Ovary (tissue), 9 donors: ENCODE results near the gene SRD5A1. TPM values are rescaled to one million over a fixed set of nuclear protein-coding genes. Genes with fewer than 3 reads are reported as not detected.
A peak's percentile ranks its signal among the peaks of the same experiment; 100 is the strongest.

Experiments used
- DNase-seq, 5 donors: peaks; one replicate each; pipeline ENCODE4 v3.0.0-alpha.2; 2019 to 2020
- H3K27ac ChIP-seq, 2 donors: fragments of 200-600 bp; one replicate each; pipeline versions ENCODE4 v1.5.1 to v1.8.0; 2019 to 2022
- H3K27me3 ChIP-seq: fragments of 200-600 bp; one replicate; pipeline ENCODE4 v1.8.0; 2022
- H3K36me3 ChIP-seq: fragments of 200-600 bp; sonication (generic); one replicate; pipeline ENCODE4 v1.5.1; 2019
- H3K4me1 ChIP-seq: one replicate; pipeline ENCODE4 v1.8.1; 2013; ENCODE audit warnings: mild to moderate bottlenecking, moderate library complexity; ENCODE audit not compliant: insufficient read depth
- H3K4me3 ChIP-seq: fragments of 200-600 bp; sonication (generic); one replicate; pipeline ENCODE4 v1.5.1; 2017
- H3K9me3 ChIP-seq, 2 donors: fragments of 200-600 bp in 1 of 2; sonication (generic) in 1 of 2; one replicate each; pipeline versions ENCODE4 v1.5.1 to v1.8.1; 2013 to 2019; ENCODE audit warnings: mild to moderate bottlenecking in 1 of 2, moderate library complexity in 1 of 2
- EP300 ChIP-seq: sonication (generic); formaldehyde crosslinking; IDR thresholded peaks from one replicate; pipeline ENCODE4 v1.6.1; 2017; ENCODE audit warnings: antibody characterized with exemption
- POLR2A ChIP-seq: fragments of 450-650 bp; IDR thresholded peaks from one replicate; pipeline ENCODE4 v1.6.1; 2017; ENCODE audit warnings: antibody characterized with exemption, mild to moderate bottlenecking, moderate library complexity
- WGBS, 3 donors: extraction: QIAGEN DNeasy Blood & Tissue Kit in 1 of 3; methylation state at CpG; one replicate each; pipeline versions ENCODE4 v1.1.5 to v1.1.7; 2013 to 2017; 5-methylcytosine and 5-hydroxymethylcytosine counted together
- intact Hi-C, 4 donors: fragments of 100-400 bp; cut with DNase I; formaldehyde crosslinking; loops; one replicate each; pipeline versions ENCODE4 v1.11.0 to v1.15.1; 2022 to 2023
- polyA plus RNA-seq, 2 donors: library from polyadenylated mRNA; stranded (reverse); fragments of 200-250 nt in 1 of 2; fragments of 350-450 nt in 1 of 2; fragmentation: Illumina TruSeq in 1 of 2; extraction: RNeasy Lipid Tissue Mini Kit (QIAGEN cat#74804) in 1 of 2; gene quantifications; one replicate each; pipeline ENCODE4 v1.2.3, GENCODE V29; 2013 to 2014
- total RNA-seq, 7 donors: library from RNA; depleted of rRNA in 2 of 7; stranded (reverse); fragments of >200 nt in 2 of 7; fragmentation: NEBNext Ultra II Directional in 3 of 7; extraction: Animal tissue kit (Norgen Biotek cat#: 25700) in 3 of 7; gene quantifications; one replicate each; pipeline versions ENCODE4 v1.1.0 to v1.2.4, GENCODE V29; 2016 to 2023
- TF ChIP-seq, protein P1 (sequence below), 3 donors: fragments of 450-650 bp in 2 of 3; fragments of 200-600 bp in 1 of 3; IDR thresholded peaks; one replicate each; pipeline versions ENCODE4 v1.5.1 to v1.8.0; 2016 to 2022; ENCODE audit warnings: antibody characterized with exemption in 3 of 3, mild to moderate bottlenecking in 1 of 3
- donor health status: DM: no; HTN: no; CAD: no; lungs with moderate emphysema.
- donor health status: DM: no; HTN: no; CAD: no.
- donor health status: Bipolar disorder and iron deficiency.
- donor health status: DM: yes; HTN: yes; CAD: no.
- donor health status: DM: no; HTN: no; CAD: no.
- donor health status: DM: yes; HTN: yes; CAD: no.

Gene SRD5A1
- total and polyA plus RNA-seq, 9 donors = 4.4 to 13.5 (median 9.4) TPM

DNA sequence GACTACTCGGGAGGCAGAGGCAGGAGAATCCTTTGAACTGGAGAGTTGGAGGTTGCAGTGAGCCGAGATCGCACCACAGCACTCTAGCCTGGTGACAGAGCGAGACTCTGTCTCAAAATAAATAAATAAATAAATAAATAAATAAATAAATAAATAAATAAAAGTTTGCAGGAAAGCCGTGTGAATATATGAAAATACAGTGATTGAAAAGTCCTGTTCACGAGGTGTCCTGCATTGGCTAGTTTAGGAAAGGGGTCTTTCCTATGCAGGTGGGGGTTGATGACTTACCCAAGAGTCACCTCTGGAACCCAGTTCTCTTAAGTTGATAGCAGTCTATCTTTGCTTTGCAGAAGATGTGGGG is 87.3 kb downstream of the SRD5A1 start:
- H3K9me3 ChIP-seq = no peaks in the 10 kb centered on the region
- no peak overlapping the region for H3K27ac ChIP-seq
- no peaks in the 10 kb centered on the region for H3K27me3 ChIP-seq
- no peaks in the 10 kb centered on the region for H3K36me3 ChIP-seq
- intact Hi-C loops = loop anchor here in 1 of 4 donors (5.0 kb wide), 1 partner anchor 88 kb away; the partner anchor contains the start of genes NSUN2 and SRD5A1
- TF ChIP-seq, protein P1, sequence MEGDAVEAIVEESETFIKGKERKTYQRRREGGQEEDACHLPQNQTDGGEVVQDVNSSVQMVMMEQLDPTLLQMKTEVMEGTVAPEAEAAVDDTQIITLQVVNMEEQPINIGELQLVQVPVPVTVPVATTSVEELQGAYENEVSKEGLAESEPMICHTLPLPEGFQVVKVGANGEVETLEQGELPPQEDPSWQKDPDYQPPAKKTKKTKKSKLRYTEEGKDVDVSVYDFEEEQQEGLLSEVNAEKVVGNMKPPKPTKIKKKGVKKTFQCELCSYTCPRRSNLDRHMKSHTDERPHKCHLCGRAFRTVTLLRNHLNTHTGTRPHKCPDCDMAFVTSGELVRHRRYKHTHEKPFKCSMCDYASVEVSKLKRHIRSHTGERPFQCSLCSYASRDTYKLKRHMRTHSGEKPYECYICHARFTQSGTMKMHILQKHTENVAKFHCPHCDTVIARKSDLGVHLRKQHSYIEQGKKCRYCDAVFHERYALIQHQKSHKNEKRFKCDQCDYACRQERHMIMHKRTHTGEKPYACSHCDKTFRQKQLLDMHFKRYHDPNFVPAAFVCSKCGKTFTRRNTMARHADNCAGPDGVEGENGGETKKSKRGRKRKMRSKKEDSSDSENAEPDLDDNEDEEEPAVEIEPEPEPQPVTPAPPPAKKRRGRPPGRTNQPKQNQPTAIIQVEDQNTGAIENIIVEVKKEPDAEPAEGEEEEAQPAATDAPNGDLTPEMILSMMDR (IDR thresholded peaks at IDR 0.05) = no peak
- TF ChIP-seq POLR2A = no peak
- no peak for TF ChIP-seq EP300
- peaks cover 49% of the 10 kb centered on the region for H3K4me1 ChIP-seq
- no peak overlapping the region for H3K4me3 ChIP-seq
- DNase-seq = no peak
- WGBS, 3 donors = 82 to 87% (median 83%) methylated on average over 6 of the region's 6 CpGs

DNA sequence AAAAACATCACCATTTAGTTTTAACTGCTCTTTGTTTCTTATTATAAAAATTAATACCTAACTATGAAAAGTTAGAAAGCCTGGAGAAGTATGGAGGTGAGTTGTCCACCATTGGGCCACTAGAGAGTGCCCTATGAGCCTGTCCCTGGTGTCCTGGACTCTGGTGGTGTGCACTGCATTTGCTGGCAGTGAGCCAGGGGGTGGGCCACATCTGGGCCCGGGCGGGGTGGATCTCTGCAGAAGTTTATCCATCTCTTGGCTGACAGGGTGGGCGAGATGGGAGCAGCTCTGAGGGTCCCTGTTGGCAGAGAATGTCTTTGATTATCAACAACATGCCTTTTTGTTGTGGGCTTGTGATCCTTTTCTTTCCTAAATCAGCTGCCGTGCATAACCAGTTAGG is 88.2 kb downstream of the SRD5A1 start:
- Histone ChIP-seq H3K4me1 (peaks cover 44% of the 10 kb centered on the region), H3K4me3 (no peak overlapping the region), H3K27me3 (no peaks in the 10 kb centered on the region), H3K27ac (peak overlapping the region in 1 of 2 donors; percentile 27), H3K9me3 (no peaks in the 10 kb centered on the region), H3K36me3 (no peaks in the 10 kb centered on the region)
- TF ChIP-seq, protein P1 (IDR thresholded peaks at IDR 0.05) = no peak
- no peak for TF ChIP-seq POLR2A
- no peak for TF ChIP-seq EP300
- DNase-seq = peak in 3 of 5 donors; percentile 10 to 51 (median 33)
- WGBS, 3 donors = 24 to 30% (median 26%) methylated on average over 4 of the region's 4 CpGs
- intact Hi-C loops = loop anchor here in 1 of 4 donors (5.0 kb wide), 1 partner anchor 89 kb away; the partner anchor contains the start of genes NSUN2 and SRD5A1

DNA sequence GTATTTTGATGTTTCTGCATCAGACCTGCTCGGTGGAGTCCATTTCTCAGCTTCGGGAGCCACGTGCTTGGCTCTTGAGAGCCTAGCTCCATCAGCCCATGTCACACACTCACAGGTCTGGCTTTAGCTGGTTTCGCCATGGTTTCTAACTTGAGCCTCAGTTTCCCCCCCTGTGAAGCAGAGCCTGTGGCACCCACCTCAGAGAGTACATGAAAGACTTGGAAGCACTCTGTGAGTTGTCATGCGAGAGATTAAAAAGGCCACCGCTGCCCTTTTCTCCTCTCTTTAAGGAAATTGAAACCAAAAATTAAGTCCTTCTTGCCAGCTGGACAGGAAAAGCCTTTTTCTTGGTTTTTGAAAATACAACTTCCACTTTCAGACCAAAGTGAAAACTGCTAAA is 88.8 kb downstream of the SRD5A1 start:
- 7 to 13% (median 11%) methylated on average over 6 of the region's 6 CpGs for WGBS, 3 donors
- DNase-seq = peak in 2 of 5 donors; percentile 13 to 19
- no peaks in the 10 kb centered on the region for H3K27me3 ChIP-seq
- peak overlapping the region in 1 of 2 donors; percentile 27 for H3K27ac ChIP-seq
- intact Hi-C loops = loop anchor here in 1 of 4 donors (5.0 kb wide), 1 partner anchor 90 kb away; the partner anchor contains the start of genes NSUN2 and SRD5A1
- TF ChIP-seq POLR2A (no peak), EP300 (no peak)
- TF ChIP-seq, protein P1 (IDR thresholded peaks at IDR 0.05) = no peak
- no peaks in the 10 kb centered on the region for H3K36me3 ChIP-seq
- peaks cover 39% of the 10 kb centered on the region for H3K4me1 ChIP-seq
- H3K9me3 ChIP-seq = no peaks in the 10 kb centered on the region
- H3K4me3 ChIP-seq = no peak overlapping the region

DNA sequence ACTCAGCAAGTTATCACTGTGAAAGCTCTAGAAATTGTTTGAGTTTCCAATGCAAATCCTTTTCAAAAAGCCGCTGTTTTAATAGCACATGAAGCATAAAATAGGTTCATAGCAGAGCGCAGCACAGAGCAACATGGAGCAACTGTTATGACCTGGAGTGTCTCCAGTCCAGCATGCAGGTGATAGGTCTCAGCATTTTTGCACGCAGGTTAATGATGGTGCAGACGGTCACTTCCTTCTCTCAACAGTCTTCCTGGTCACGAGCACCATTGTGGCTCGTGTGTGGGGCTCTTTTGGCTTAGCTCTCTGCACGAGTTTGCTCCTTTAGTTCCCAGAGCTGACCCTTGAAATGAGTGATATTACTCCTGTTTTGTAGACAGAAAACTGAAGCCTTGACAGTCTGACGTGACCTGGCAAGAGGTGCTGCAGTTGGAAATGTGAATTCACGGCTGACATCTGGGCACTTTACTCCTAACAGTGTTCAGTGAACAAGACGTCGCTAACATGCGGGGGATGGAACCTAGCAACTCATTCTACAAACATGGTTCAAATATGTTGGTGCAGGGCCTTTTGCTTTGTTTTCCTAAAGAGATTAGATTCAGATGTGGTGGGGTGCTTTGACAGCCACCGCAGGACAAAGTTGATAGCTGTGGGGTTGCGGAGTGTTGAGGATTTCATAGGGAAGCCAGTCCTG is 90.0 kb downstream of the SRD5A1 start:
- intact Hi-C loops = loop anchor here in 1 of 4 donors (5.0 kb wide), 1 partner anchor 91 kb away; the partner anchor contains the start of genes NSUN2 and SRD5A1
- Histone ChIP-seq H3K4me1 (peaks cover 31% of the 10 kb centered on the region), H3K9me3 (no peaks in the 10 kb centered on the region), H3K27ac (no peak overlapping the region), H3K36me3 (no peaks in the 10 kb centered on the region), H3K4me3 (no peak overlapping the region), H3K27me3 (no peaks in the 10 kb centered on the region)
- 41 to 56% (median 41%) methylated on average over 14 of the region's 14 CpGs for WGBS, 3 donors
- TF ChIP-seq, protein P1 (IDR thresholded peaks at IDR 0.05) = no peak
- peak in 1 of 5 donors; percentile 8 for DNase-seq
